Natural killer cell (primary cell): Measurements from ENCODE around the gene ABCA3. TPM values are rescaled to one million over a fixed set of nuclear protein-coding genes. Genes with fewer than 3 reads are reported as not detected.
A peak's percentile ranks its signal among the peaks of the same experiment; 100 is the strongest.

Experiments used
- ATAC-seq, 3 donors: fragments of 150-1000 bp in 2 of 3; fragments of 200-7000 bp in 1 of 3; cut with Tn5 transposase; 1 replicate in 1 of 3; 2 replicates in 2 of 3; pipeline ENCODE4 v1.10.0; 2021; ENCODE audit warnings: mild to moderate bottlenecking in 2 of 3, moderate library complexity in 2 of 3
- DNase-seq, 2 donors: peaks; one replicate each; pipeline versions ENCODE4 v3.0.0 to v3.0.0-alpha.2; 2013 to 2021; ENCODE audit warnings: mixed read lengths in 1 of 2
- H3K27ac ChIP-seq: one replicate; pipeline ENCODE4 v1.5.1; 2013; ENCODE audit warnings: mild to moderate bottlenecking, low read length
- H3K27me3 ChIP-seq: one replicate; pipeline ENCODE4 v1.6.1; 2013; ENCODE audit warnings: low read length; ENCODE audit not compliant: control insufficient read depth, insufficient read depth
- H3K36me3 ChIP-seq: one replicate; pipeline ENCODE4 v1.6.1; 2013; ENCODE audit warnings: low read length; ENCODE audit not compliant: control insufficient read depth, insufficient read depth
- H3K4me1 ChIP-seq: one replicate; pipeline ENCODE4 v1.6.1; 2013; ENCODE audit warnings: low read length; ENCODE audit not compliant: control insufficient read depth, insufficient read depth
- H3K4me3 ChIP-seq: one replicate; pipeline ENCODE4 v1.5.1; 2013; ENCODE audit warnings: low read length
- H3K9me3 ChIP-seq: one replicate; pipeline ENCODE4 v1.6.1; 2013; ENCODE audit warnings: low read length; ENCODE audit not compliant: control insufficient read depth, insufficient read depth
- H3K27ac Mint-ChIP-seq, 2 donors: one replicate each; pipeline ENCODE4 v1.8.0; 2022; ENCODE audit warnings: mild to moderate bottlenecking in 2 of 2, mixed read lengths in 2 of 2, moderate library complexity in 1 of 2
- H3K27me3 Mint-ChIP-seq, 2 donors: one replicate each; pipeline ENCODE4 v1.8.0; 2022; ENCODE audit warnings: low read depth in 2 of 2, mixed read lengths in 2 of 2
- H3K36me3 Mint-ChIP-seq: one replicate; pipeline ENCODE4 v1.8.0; 2022; ENCODE audit warnings: mixed read lengths
- H3K4me1 Mint-ChIP-seq, 2 donors: one replicate each; pipeline ENCODE4 v1.8.0; 2022; ENCODE audit warnings: mixed read lengths in 2 of 2
- H3K4me3 Mint-ChIP-seq: one replicate; pipeline ENCODE4 v1.8.0; 2022; ENCODE audit warnings: mild to moderate bottlenecking, moderate library complexity, mixed read lengths
- H3K9me3 Mint-ChIP-seq, 2 donors: one replicate each; pipeline ENCODE4 v1.8.0; 2022; ENCODE audit warnings: mixed read lengths in 2 of 2
- CTCF ChIP-seq: fragments of 200-600 bp; IDR thresholded peaks from one replicate; pipeline ENCODE4 v1.8.0; 2022; ENCODE audit warnings: antibody characterized with exemption
- WGBS: methylation state at CpG from one replicate; pipeline ENCODE4 v1.1.7; 2013; ENCODE audit warnings: missing lambda C conversion rate; ENCODE audit not compliant: insufficient coverage; 5-methylcytosine and 5-hydroxymethylcytosine counted together
- intact Hi-C: fragments of 100-400 bp; cut with micrococcal nuclease; formaldehyde crosslinking; loops from one replicate; pipeline ENCODE4 v1.14.2; 2022
- total RNA-seq, 4 donors: library from RNA; stranded (reverse); fragments of 120-200 nt in 1 of 4; gene quantifications; one replicate each; pipeline versions ENCODE4 v1.2.3 to v1.2.4, GENCODE V29; 2013 to 2022

The ABCA3 gene
- total RNA-seq, 3 donors from 2014 or later (not counting 1 experiment from before 2014, with no cell fraction given) = 12.2 to 17.5 (median 16.6) TPM

GRCh38 chr16:2230376-2230775 lies 110.2 kb downstream of the ABCA3 start:
- no peaks in the 10 kb centered on the region for H3K27me3 ChIP-seq
- no peaks in the 10 kb centered on the region for H3K4me1 ChIP-seq
- H3K27me3 Mint-ChIP-seq = no peaks in the 10 kb centered on the region
- no peaks in the 10 kb centered on the region for H3K36me3 Mint-ChIP-seq
- TF ChIP-seq CTCF = no peak
- no peak overlapping the region for H3K4me3 Mint-ChIP-seq
- peaks cover 0 to 8% of the 10 kb centered on the region in 2 donors for H3K4me1 Mint-ChIP-seq
- H3K27ac Mint-ChIP-seq = peak overlapping the region in 1 of 2 donors; percentile 44
- WGBS = 91% methylated on average over 13 of the region's 13 CpGs
- H3K9me3 Mint-ChIP-seq = no peaks in the 10 kb centered on the region
- no peak for DNase-seq
- no peak overlapping the region for H3K4me3 ChIP-seq
- H3K27ac ChIP-seq = no peak overlapping the region
- H3K9me3 ChIP-seq = no peaks in the 10 kb centered on the region
- ATAC-seq = no peak
- peaks cover 67% of the 10 kb centered on the region for H3K36me3 ChIP-seq
- intact Hi-C loops = no loop called here

- no peaks in the 10 kb centered on the region for H3K36me3 Mint-ChIP-seq
- no peaks in the 10 kb centered on the region for H3K9me3 Mint-ChIP-seq
- H3K36me3 ChIP-seq = peaks cover 61% of the 10 kb centered on the region
- peaks cover 0 to 9% of the 10 kb centered on the region in 2 donors for H3K4me1 Mint-ChIP-seq
- no peak for TF ChIP-seq CTCF
- no peaks in the 10 kb centered on the region for H3K9me3 ChIP-seq
- no peak overlapping the region for H3K4me3 Mint-ChIP-seq
- H3K27me3 Mint-ChIP-seq = no peaks in the 10 kb centered on the region
- no peaks in the 10 kb centered on the region for H3K27me3 ChIP-seq
- H3K27ac ChIP-seq = no peak overlapping the region
- ATAC-seq (no peak), DNase-seq (no peak)
- WGBS = 96% methylated on average over 21 of the region's 23 CpGs
- no peak overlapping the region for H3K4me3 ChIP-seq
- intact Hi-C loops = no loop called here
- H3K4me1 ChIP-seq = peaks cover 6% of the 10 kb centered on the region
- H3K27ac Mint-ChIP-seq = peak overlapping the region in 1 of 2 donors; percentile 44
These were observed 110.8 kb downstream of the ABCA3 start for GRCh38 chr16:2229632-2230250.

- H3K36me3 ChIP-seq = peaks cover 56% of the 10 kb centered on the region
- 95% methylated on average over 12 of the region's 12 CpGs for WGBS
- no peak overlapping the region for H3K4me3 ChIP-seq
- H3K4me1 ChIP-seq = peaks cover 12% of the 10 kb centered on the region
- Mint-ChIP-seq H3K4me1 (peaks cover 0 to 15% of the 10 kb centered on the region in 2 donors), H3K9me3 (no peaks in the 10 kb centered on the region), H3K27ac (no peak overlapping the region), H3K36me3 (no peaks in the 10 kb centered on the region), H3K27me3 (no peaks in the 10 kb centered on the region), H3K4me3 (no peak overlapping the region)
- TF ChIP-seq CTCF = no peak
- no peak for DNase-seq
- no peaks in the 10 kb centered on the region for H3K27me3 ChIP-seq
- no peak overlapping the region for H3K27ac ChIP-seq
- intact Hi-C loops = no loop called here
- no peaks in the 10 kb centered on the region for H3K9me3 ChIP-seq
- ATAC-seq = no peak
These were observed 111.4 kb downstream of the ABCA3 start for GRCh38 chr16:2229091-2229490.
